HG02970 (cell line): ENCODE data around the gene MIB2.
A peak's percentile ranks its signal among the peaks of the same experiment; 100 is the strongest.
"Not testable (repeated sequence)": the region's sequence is repeated elsewhere in the genome, so short reads cannot be mapped to it uniquely, and the experiment has no call there.

ENCODE experiments used
- ATAC-seq: cut with Tn5 transposase; IDR thresholded peaks from one replicate; pipeline ENCODE4 v1.9.1; 2021; ENCODE audit warnings: mild to moderate bottlenecking, moderate library complexity, moderate number of reproducible peaks; ENCODE audit not compliant: unreplicated experiment, low FRiP score

MIB2 gene

GRCh38 chr1:1675218-1675617, 59.9 kb downstream of the MIB2 start:
- ATAC-seq = not testable (repeated sequence)

- ATAC-seq = not testable (repeated sequence)
Observed at GRCh38 chr1:1676087-1676486, 60.8 kb downstream of the MIB2 start.

GRCh38 chr1:1677718-1678580, 62.6 kb downstream of the MIB2 start:
- peak; percentile 53 for ATAC-seq

- no peak for ATAC-seq
Observed at GRCh38 chr1:1678581-1679380, 63.5 kb downstream of the MIB2 start.
